Measurements from ENCODE around the gene CCDC148.

The CCDC148 gene

GRCh38 chr2:158154596-158154995 lies 302.0 kb downstream of the CCDC148 start:
- TF ChIP-seq ZBTB7A (IDR thresholded peaks at IDR 0.05; ENCODE audit: low read depth) (no peak), EP300 (IDR thresholded peaks at IDR 0.05; ENCODE audit: borderline replicate concordance) (no peak), YY1 (IDR thresholded peaks at IDR 0.05; ENCODE audit: low read depth) (no peak), RAD21 (IDR thresholded peaks at IDR 0.05; ENCODE audit: low read depth) (no peak), CREB1 (IDR thresholded peaks at IDR 0.05; ENCODE audit: low read depth) (no peak), FOXM1 (IDR thresholded peaks at IDR 0.05; ENCODE audit: borderline replicate concordance, low read depth) (no peak), EGR1 (IDR thresholded peaks at IDR 0.05) (no peak), TEAD4 (IDR thresholded peaks at IDR 0.05) (no peak), MAX (IDR thresholded peaks at IDR 0.05) (no peak), NFIC (IDR thresholded peaks at IDR 0.05) (no peak), CEBPB (IDR thresholded peaks at IDR 0.05) (no peak), USF1 (IDR thresholded peaks at IDR 0.05) (no peak), TCF12 (IDR thresholded peaks at IDR 0.05; ENCODE audit: low read depth) (no peak), TAF1 (IDR thresholded peaks at IDR 0.05; ENCODE audit: low read depth) (no peak), REST (IDR thresholded peaks at IDR 0.05; ENCODE audit: low read depth) (no peak)

GRCh38 chr2:158153270-158154015 lies 303.1 kb downstream of the CCDC148 start:
- no peak for TF ChIP-seq CREB1 (IDR thresholded peaks at IDR 0.05; ENCODE audit: low read depth)

- TF ChIP-seq CEBPB (IDR thresholded peaks at IDR 0.05) (no peak), MAX (IDR thresholded peaks at IDR 0.05) (no peak), TCF12 (IDR thresholded peaks at IDR 0.05; ENCODE audit: low read depth) (no peak), FOXM1 (IDR thresholded peaks at IDR 0.05; ENCODE audit: borderline replicate concordance, low read depth) (no peak), YY1 (IDR thresholded peaks at IDR 0.05; ENCODE audit: low read depth) (no peak), REST (IDR thresholded peaks at IDR 0.05; ENCODE audit: low read depth) (no peak), EP300 (IDR thresholded peaks at IDR 0.05; ENCODE audit: borderline replicate concordance) (no peak), TEAD4 (IDR thresholded peaks at IDR 0.05) (no peak), CREB1 (IDR thresholded peaks at IDR 0.05; ENCODE audit: low read depth) (no peak), EGR1 (IDR thresholded peaks at IDR 0.05) (no peak), TAF1 (IDR thresholded peaks at IDR 0.05; ENCODE audit: low read depth) (no peak), NFIC (IDR thresholded peaks at IDR 0.05) (no peak), RAD21 (IDR thresholded peaks at IDR 0.05; ENCODE audit: low read depth) (no peak), ZBTB7A (IDR thresholded peaks at IDR 0.05; ENCODE audit: low read depth) (no peak), USF1 (IDR thresholded peaks at IDR 0.05) (no peak)
Measured at GRCh38 chr2:158144914-158145625, 311.5 kb downstream of the CCDC148 start.

GRCh38 chr2:158143703-158144360 lies 312.7 kb downstream of the CCDC148 start:
- TF ChIP-seq TAF1 (IDR thresholded peaks at IDR 0.05; ENCODE audit: low read depth) (no peak), REST (IDR thresholded peaks at IDR 0.05; ENCODE audit: low read depth) (no peak), MAX (IDR thresholded peaks at IDR 0.05) (no peak), FOXM1 (IDR thresholded peaks at IDR 0.05; ENCODE audit: borderline replicate concordance, low read depth) (no peak), CREB1 (IDR thresholded peaks at IDR 0.05; ENCODE audit: low read depth) (no peak), CEBPB (IDR thresholded peaks at IDR 0.05) (no peak), RAD21 (IDR thresholded peaks at IDR 0.05; ENCODE audit: low read depth) (no peak), NFIC (IDR thresholded peaks at IDR 0.05) (no peak)

Data from Ishikawa (cell line).